Neutrophil (primary cell): ENCODE data around the gene ALG3.

Source experiments
- H3K27ac ChIP-seq: fragments of 200-600 bp; sonication (generic); 2 replicates; pipeline ENCODE4 v1.5.1; 2016; ENCODE audit warnings: mild to moderate bottlenecking, moderate library complexity
- H3K27me3 ChIP-seq: fragments of 200-600 bp; sonication (generic); 2 replicates; pipeline ENCODE4 v1.6.0; 2016; ENCODE audit warnings: mild to moderate bottlenecking
- H3K36me3 ChIP-seq: fragments of 200-600 bp; sonication (generic); 2 replicates; pipeline ENCODE4 v1.5.1; 2017
- H3K4me1 ChIP-seq, 2 experiments: fragments of 200-600 bp in 1 of 2; sonication (generic) in 1 of 2; 1 replicate in 1 of 2; 2 replicates in 1 of 2; pipeline versions ENCODE4 v1.5.1 to v1.6.1; 2013 to 2016; ENCODE audit warnings: low read depth in 1 of 2, low read length in 1 of 2, mild to moderate bottlenecking in 1 of 2, moderate library complexity in 1 of 2; ENCODE audit not compliant: control insufficient read depth in 1 of 2, insufficient read depth in 1 of 2
- H3K4me3 ChIP-seq, 2 experiments: fragments of 200-600 bp in 1 of 2; sonication (generic) in 1 of 2; 1 replicate in 1 of 2; 2 replicates in 1 of 2; pipeline ENCODE4 v1.5.1; 2013 to 2016; ENCODE audit warnings: low read depth in 1 of 2, low read length in 1 of 2, mild to moderate bottlenecking in 1 of 2, moderate library complexity in 1 of 2
- H3K9me3 ChIP-seq: fragments of 200-600 bp; sonication (generic); 2 replicates; pipeline ENCODE4 v1.5.1; 2016
- CTCF ChIP-seq: fragments of 200-600 bp; sonication (generic); IDR thresholded peaks from 2 replicates; pipeline ENCODE4 v1.5.1; 2016; ENCODE audit warnings: antibody characterized with exemption

Gene ALG3

GRCh38 chr3:184242297-184242685 lies 6.5 kb downstream of the ALG3 start:
- no peak for TF ChIP-seq CTCF
- no peaks in the 10 kb centered on the region for H3K9me3 ChIP-seq
- peaks cover 16% of the 10 kb centered on the region for H3K27me3 ChIP-seq
- H3K4me1 ChIP-seq = no peaks in the 10 kb centered on the region
- no peak overlapping the region for H3K27ac ChIP-seq
- no peak overlapping the region for H3K4me3 ChIP-seq
- peaks cover 40% of the 10 kb centered on the region for H3K36me3 ChIP-seq

- Histone ChIP-seq H3K4me3 (no peak overlapping the region), H3K27me3 (peaks cover 16% of the 10 kb centered on the region), H3K4me1 (no peaks in the 10 kb centered on the region), H3K27ac (no peak overlapping the region), H3K9me3 (no peaks in the 10 kb centered on the region), H3K36me3 (peaks cover 40% of the 10 kb centered on the region)
- no peak for TF ChIP-seq CTCF
Observed at GRCh38 chr3:184241447-184242296, 7.1 kb downstream of the ALG3 start.

- no peak for TF ChIP-seq CTCF
- Histone ChIP-seq H3K4me1 (no peaks in the 10 kb centered on the region), H3K27ac (no peak overlapping the region), H3K4me3 (no peak overlapping the region), H3K27me3 (peaks cover 16% of the 10 kb centered on the region), H3K36me3 (peaks cover 40% of the 10 kb centered on the region), H3K9me3 (no peaks in the 10 kb centered on the region)
Observed at GRCh38 chr3:184241141-184241446, 7.7 kb downstream of the ALG3 start.

- no peaks in the 10 kb centered on the region for H3K9me3 ChIP-seq
- H3K4me3 ChIP-seq = no peak overlapping the region
- H3K36me3 ChIP-seq = peaks cover 39% of the 10 kb centered on the region
- no peak for TF ChIP-seq CTCF
- peaks cover 16% of the 10 kb centered on the region for H3K27me3 ChIP-seq
- no peaks in the 10 kb centered on the region for H3K4me1 ChIP-seq
- H3K27ac ChIP-seq = no peak overlapping the region
Observed at GRCh38 chr3:184240384-184241140, 8.2 kb downstream of the ALG3 start.

GRCh38 chr3:184239708-184240107 lies 9.1 kb downstream of the ALG3 start:
- Histone ChIP-seq H3K27me3 (peaks cover 23% of the 10 kb centered on the region), H3K9me3 (no peaks in the 10 kb centered on the region), H3K36me3 (peaks cover 30% of the 10 kb centered on the region), H3K4me1 (no peaks in the 10 kb centered on the region), H3K27ac (no peak overlapping the region), H3K4me3 (no peak overlapping the region)
- no peak for TF ChIP-seq CTCF
